SU-DHL-6 (cell line): ENCODE measurements around the gene FMN1.

ENCODE experiments used
- CTCF ChIP-seq: fragments of 200-600 bp; sonication (generic); IDR thresholded peaks from one replicate; pipeline ENCODE4 v1.5.1; 2017; ENCODE audit warnings: antibody characterized with exemption, mild to moderate bottlenecking, low read length, moderate library complexity; ENCODE audit not compliant: insufficient read depth, poor library complexity, severe bottlenecking
- EZH2phosphoT487 ChIP-seq: fragments of 200-600 bp; sonication (generic), shearing (Covaris generic); conservative IDR thresholded peaks from 2 replicates; pipeline ENCODE4 v1.6.1; 2018; ENCODE audit warnings: mild to moderate bottlenecking, antibody characterized with exemption, low read length, moderate library complexity, mixed read lengths

GRCh38 chr15:33114374-33114717 lies 80.2 kb downstream of the FMN1 start:
- TF ChIP-seq CTCF (no peak), EZH2phosphoT487 (no peak)
